Activated CD4-positive, alpha-beta T cell treated with anti-CD3 and anti-CD28 coated beads, Interleukin-2, amount 50 U/mL, for 48 hours (primary cell): ENCODE measurements around the gene SORD.
"Not testable (repeated sequence)": the region's sequence is repeated elsewhere in the genome, so short reads cannot be mapped to it uniquely, and the experiment has no call there.

Source experiments
- DNase-seq, 2 experiments: peaks; one replicate each; pipeline ENCODE4 v3.0.0-alpha.2; 2020

Gene SORD

GRCh38 chr15:45069942-45070360 lies 47.0 kb downstream of the SORD start:
- not testable (repeated sequence) for DNase-seq

- DNase-seq: not testable (repeated sequence)
These were observed 50.6 kb downstream of the SORD start for GRCh38 chr15:45073602-45074001.

GRCh38 chr15:45075440-45076320 lies 52.7 kb downstream of the SORD start:
- not testable (repeated sequence) for DNase-seq

GRCh38 chr15:45077391-45077790 lies 54.4 kb downstream of the SORD start:
- DNase-seq: not testable (repeated sequence)

GRCh38 chr15:45079201-45079600 lies 56.2 kb downstream of the SORD start:
- not testable (repeated sequence) for DNase-seq

GRCh38 chr15:45079628-45080246 lies 56.7 kb downstream of the SORD start:
- DNase-seq: not testable (repeated sequence)

GRCh38 chr15:45080593-45080992 lies 57.6 kb downstream of the SORD start:
- DNase-seq: not testable (repeated sequence)

- DNase-seq: not testable (repeated sequence)
These were observed 59.4 kb downstream of the SORD start for GRCh38 chr15:45082412-45082811.

- DNase-seq: no peak
These were observed 60.2 kb downstream of the SORD start for GRCh38 chr15:45083223-45083622.

- no peak for DNase-seq
These were observed 61.2 kb downstream of the SORD start for GRCh38 chr15:45084163-45084562.

- DNase-seq: no peak
These were observed 64.5 kb downstream of the SORD start for GRCh38 chr15:45087513-45087912.

- DNase-seq: no peak
These were observed 66.1 kb downstream of the SORD start for GRCh38 chr15:45088801-45089711.

GRCh38 chr15:45089712-45090373 lies 66.8 kb downstream of the SORD start:
- DNase-seq: no peak

GRCh38 chr15:45091161-45091560 lies 68.2 kb downstream of the SORD start:
- DNase-seq: no peak

- DNase-seq: no peak
These were observed 68.6 kb downstream of the SORD start for GRCh38 chr15:45091576-45091975.

GRCh38 chr15:45093013-45093412 lies 70.0 kb downstream of the SORD start:
- no peak for DNase-seq

GRCh38 chr15:45093622-45094357 lies 70.8 kb downstream of the SORD start:
- DNase-seq: no peak

GRCh38 chr15:45094358-45094730 lies 71.3 kb downstream of the SORD start:
- no peak for DNase-seq

GRCh38 chr15:45095661-45096060 lies 72.7 kb downstream of the SORD start:
- no peak for DNase-seq

- DNase-seq: no peak
These were observed 74.5 kb downstream of the SORD start for GRCh38 chr15:45097466-45097865.

GRCh38 chr15:45099549-45100165 lies 76.7 kb downstream of the SORD start:
- no peak for DNase-seq
